Smooth muscle cell (in vitro differentiated cells): ENCODE data around the gene TBXAS1. TPM values are rescaled to one million over a fixed set of nuclear protein-coding genes. Genes with fewer than 3 reads are reported as not detected.

Experiments used
- DNase-seq: peaks from one replicate; lab custom pipeline; 2025; ENCODE audit not compliant: unreplicated experiment; lab: John Stamatoyannopoulos, UW
- H2AFZ ChIP-seq: fragments of 200-600 bp; sonication (generic); 2 replicates; pipeline ENCODE4 v1.6.0; 2016; ENCODE audit warnings: antibody characterized with exemption, low read depth, mild to moderate bottlenecking
- H3F3A ChIP-seq: fragments of 200-600 bp; sonication (generic); 2 replicates; pipeline ENCODE4 v1.6.0; 2017; ENCODE audit warnings: antibody characterized with exemption, low read depth
- H3K27ac ChIP-seq: fragments of 200-600 bp; sonication (generic); 2 replicates; pipeline ENCODE4 v1.5.1; 2016; ENCODE audit warnings: low read depth, mild to moderate bottlenecking
- H3K27me3 ChIP-seq: fragments of 200-600 bp; sonication (generic); 2 replicates; pipeline ENCODE4 v1.6.1; 2016; ENCODE audit warnings: low read depth, mild to moderate bottlenecking
- H3K36me3 ChIP-seq: fragments of 200-600 bp; sonication (generic); 2 replicates; pipeline ENCODE4 v1.5.1; 2016; ENCODE audit warnings: low read depth
- H3K4me1 ChIP-seq: fragments of 200-600 bp; sonication (generic); 2 replicates; pipeline ENCODE4 v1.5.1; 2016; ENCODE audit warnings: low read depth
- H3K4me2 ChIP-seq: fragments of 200-600 bp; sonication (generic); 2 replicates; pipeline ENCODE4 v1.6.0; 2016; ENCODE audit warnings: mild to moderate bottlenecking
- H3K4me3 ChIP-seq: fragments of 200-600 bp; sonication (generic); 2 replicates; pipeline ENCODE4 v1.5.1; 2016; ENCODE audit warnings: mild to moderate bottlenecking
- H3K79me2 ChIP-seq: fragments of 200-600 bp; sonication (generic); 2 replicates; pipeline ENCODE4 v1.6.0; 2016; ENCODE audit warnings: low read depth, mild to moderate bottlenecking
- H3K9ac ChIP-seq: fragments of 200-600 bp; sonication (generic); 2 replicates; pipeline ENCODE4 v1.6.0; 2016; ENCODE audit warnings: low read depth
- H3K9me3 ChIP-seq: fragments of 200-600 bp; sonication (generic); replicated peaks from 2 replicates; pipeline ENCODE4 v1.5.1; 2016; ENCODE audit warnings: low read depth
- H4K20me1 ChIP-seq: fragments of 200-600 bp; sonication (generic); 2 replicates; pipeline ENCODE4 v1.6.0; 2016; ENCODE audit warnings: low read depth
- WGBS: methylation state at CpG from one replicate; pipeline ENCODE4 v1.1.7; 2016; ENCODE audit warnings: low lambda C conversion rate; 5-methylcytosine and 5-hydroxymethylcytosine counted together
- polyA plus RNA-seq: library from polyadenylated mRNA; unstranded; fragments of >200 nt; fragmentation: Nextera tagmentation; extraction: Ambion mirVana; gene quantifications from 2 replicates; pipeline ENCODE4 v1.2.1, GENCODE V29; 2016
- total RNA-seq: library from RNA; depleted of rRNA; stranded (reverse); fragments of >200 nt; gene quantifications from 2 replicates; pipeline ENCODE4 v1.2.3, GENCODE V29; 2014
- TF ChIP-seq, protein P1 (sequence below): fragments of 200-600 bp; sonication (generic); IDR thresholded peaks from 2 replicates; pipeline ENCODE4 v1.5.1; 2017; ENCODE audit warnings: borderline replicate concordance, mild to moderate bottlenecking, antibody characterized with exemption; ENCODE audit not compliant: insufficient read depth, poor library complexity, severe bottlenecking

The TBXAS1 gene
- total and polyA plus RNA-seq, 2 experiments from 2014 or later = 0.51 TPM; not detected in 1

DNA sequence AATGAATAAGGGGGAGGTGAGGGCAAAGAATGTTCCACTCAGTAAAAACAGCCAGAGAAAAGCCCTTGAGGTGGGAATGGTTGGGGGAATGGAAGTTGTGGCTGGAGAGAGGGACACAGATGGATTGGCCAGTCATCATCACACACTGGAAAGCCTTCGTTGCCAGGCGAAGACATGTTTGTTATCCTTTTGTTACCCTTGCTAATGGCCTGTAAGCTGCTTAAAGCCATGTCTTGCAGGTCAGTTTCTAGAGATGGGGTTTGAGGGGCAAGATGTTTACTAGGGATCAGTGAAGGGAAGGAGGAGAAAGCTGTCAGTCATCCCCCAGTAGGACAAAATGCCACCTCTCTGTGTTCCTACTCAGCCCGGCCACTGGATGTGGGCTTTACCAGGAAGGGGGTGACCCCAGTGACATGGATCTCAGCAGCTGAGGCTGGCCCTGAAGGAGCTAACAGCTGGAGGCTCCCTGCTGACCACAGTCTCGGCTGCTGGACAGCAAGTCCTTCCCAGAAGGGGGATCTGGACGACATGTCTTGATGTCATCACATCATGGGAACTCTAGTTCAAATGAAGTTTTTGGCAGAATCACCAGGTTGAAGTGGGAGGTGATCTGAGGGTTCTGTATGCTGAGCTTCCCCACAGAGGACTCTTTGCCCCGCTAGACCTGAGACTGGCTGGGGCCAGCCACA lies 66.2 kb downstream of the TBXAS1 start:
- H3K4me1 ChIP-seq = no peaks in the 10 kb centered on the region
- no peaks in the 10 kb centered on the region for H3K36me3 ChIP-seq
- no peak overlapping the region for H3K4me3 ChIP-seq
- no peak for DNase-seq
- 85% methylated on average over 6 of the region's 6 CpGs for WGBS
- H3F3A ChIP-seq = no peaks in the 10 kb centered on the region
- TF ChIP-seq, protein P1, sequence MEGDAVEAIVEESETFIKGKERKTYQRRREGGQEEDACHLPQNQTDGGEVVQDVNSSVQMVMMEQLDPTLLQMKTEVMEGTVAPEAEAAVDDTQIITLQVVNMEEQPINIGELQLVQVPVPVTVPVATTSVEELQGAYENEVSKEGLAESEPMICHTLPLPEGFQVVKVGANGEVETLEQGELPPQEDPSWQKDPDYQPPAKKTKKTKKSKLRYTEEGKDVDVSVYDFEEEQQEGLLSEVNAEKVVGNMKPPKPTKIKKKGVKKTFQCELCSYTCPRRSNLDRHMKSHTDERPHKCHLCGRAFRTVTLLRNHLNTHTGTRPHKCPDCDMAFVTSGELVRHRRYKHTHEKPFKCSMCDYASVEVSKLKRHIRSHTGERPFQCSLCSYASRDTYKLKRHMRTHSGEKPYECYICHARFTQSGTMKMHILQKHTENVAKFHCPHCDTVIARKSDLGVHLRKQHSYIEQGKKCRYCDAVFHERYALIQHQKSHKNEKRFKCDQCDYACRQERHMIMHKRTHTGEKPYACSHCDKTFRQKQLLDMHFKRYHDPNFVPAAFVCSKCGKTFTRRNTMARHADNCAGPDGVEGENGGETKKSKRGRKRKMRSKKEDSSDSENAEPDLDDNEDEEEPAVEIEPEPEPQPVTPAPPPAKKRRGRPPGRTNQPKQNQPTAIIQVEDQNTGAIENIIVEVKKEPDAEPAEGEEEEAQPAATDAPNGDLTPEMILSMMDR = no peak
- H3K79me2 ChIP-seq = no peaks in the 10 kb centered on the region
- no peak overlapping the region for H3K9ac ChIP-seq
- H4K20me1 ChIP-seq = no peaks in the 10 kb centered on the region
- H3K27ac ChIP-seq = no peak overlapping the region
- H2AFZ ChIP-seq = no peak overlapping the region
- H3K27me3 ChIP-seq = no peaks in the 10 kb centered on the region
- no peak overlapping the region for H3K4me2 ChIP-seq
- H3K9me3 ChIP-seq = no peaks in the 10 kb centered on the region

DNA sequence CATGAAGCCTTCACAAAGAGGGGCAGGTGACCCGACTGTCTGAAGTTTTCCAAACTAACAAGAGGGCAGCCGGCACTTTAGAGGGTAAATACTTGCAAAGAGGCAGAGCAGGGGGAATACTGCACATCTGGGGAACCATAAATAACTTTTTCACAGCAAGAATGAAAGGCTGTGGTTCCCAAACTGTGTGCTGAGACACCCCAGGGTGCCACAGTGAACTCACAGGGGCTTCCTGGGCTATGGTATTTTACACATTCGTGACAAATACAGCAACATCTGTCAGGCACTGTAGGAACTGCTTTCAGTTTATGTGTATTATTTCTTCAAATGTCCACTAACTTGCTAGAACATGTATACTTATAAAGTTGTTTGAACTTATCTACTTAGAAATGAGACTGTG lies 67.2 kb downstream of the TBXAS1 start:
- H3K27ac ChIP-seq = no peak overlapping the region
- DNase-seq = no peak
- no peak overlapping the region for H3K9ac ChIP-seq
- H3F3A ChIP-seq = no peaks in the 10 kb centered on the region
- TF ChIP-seq, protein P1 = no peak
- H3K36me3 ChIP-seq = no peaks in the 10 kb centered on the region
- H3K4me1 ChIP-seq = no peaks in the 10 kb centered on the region
- H2AFZ ChIP-seq = no peak overlapping the region
- H3K27me3 ChIP-seq = no peaks in the 10 kb centered on the region
- H3K79me2 ChIP-seq = no peaks in the 10 kb centered on the region
- no peaks in the 10 kb centered on the region for H3K9me3 ChIP-seq
- H3K4me2 ChIP-seq = no peak overlapping the region
- no peaks in the 10 kb centered on the region for H4K20me1 ChIP-seq
- WGBS = 98% methylated on average over 3 of the region's 3 CpGs
- no peak overlapping the region for H3K4me3 ChIP-seq

- H2AFZ ChIP-seq = no peak overlapping the region
- WGBS = 77% methylated on average over 6 of the region's 6 CpGs
- no peaks in the 10 kb centered on the region for H3K9me3 ChIP-seq
- no peak overlapping the region for H3K9ac ChIP-seq
- H3K27me3 ChIP-seq = no peaks in the 10 kb centered on the region
- no peak overlapping the region for H3K27ac ChIP-seq
- no peaks in the 10 kb centered on the region for H3K4me1 ChIP-seq
- no peaks in the 10 kb centered on the region for H3F3A ChIP-seq
- DNase-seq = no peak
- no peaks in the 10 kb centered on the region for H3K79me2 ChIP-seq
- TF ChIP-seq, protein P1 = no peak
- no peaks in the 10 kb centered on the region for H4K20me1 ChIP-seq
- H3K4me3 ChIP-seq = no peak overlapping the region
- H3K36me3 ChIP-seq = no peaks in the 10 kb centered on the region
- no peak overlapping the region for H3K4me2 ChIP-seq
Measured at GRCh38 chr7:139896831-139897230, 67.8 kb downstream of the TBXAS1 start.
